Tongue (tissue), 2 donors: ENCODE data around the gene IQCB1. TPM values are rescaled to one million over a fixed set of nuclear protein-coding genes. Genes with fewer than 3 reads are reported as not detected.
"Not testable (repeated sequence)": the region's sequence is repeated elsewhere in the genome, so short reads cannot be mapped to it uniquely, and the experiment has no call there.

ENCODE experiments used
- DNase-seq: peaks from one replicate; pipeline ENCODE4 v3.0.0-alpha.2; 2015
- total RNA-seq: library from RNA; depleted of rRNA; stranded (reverse); fragments of >200 nt; gene quantifications from one replicate; pipeline ENCODE4 v1.2.3, GENCODE V29; 2014

The IQCB1 gene, protein sequence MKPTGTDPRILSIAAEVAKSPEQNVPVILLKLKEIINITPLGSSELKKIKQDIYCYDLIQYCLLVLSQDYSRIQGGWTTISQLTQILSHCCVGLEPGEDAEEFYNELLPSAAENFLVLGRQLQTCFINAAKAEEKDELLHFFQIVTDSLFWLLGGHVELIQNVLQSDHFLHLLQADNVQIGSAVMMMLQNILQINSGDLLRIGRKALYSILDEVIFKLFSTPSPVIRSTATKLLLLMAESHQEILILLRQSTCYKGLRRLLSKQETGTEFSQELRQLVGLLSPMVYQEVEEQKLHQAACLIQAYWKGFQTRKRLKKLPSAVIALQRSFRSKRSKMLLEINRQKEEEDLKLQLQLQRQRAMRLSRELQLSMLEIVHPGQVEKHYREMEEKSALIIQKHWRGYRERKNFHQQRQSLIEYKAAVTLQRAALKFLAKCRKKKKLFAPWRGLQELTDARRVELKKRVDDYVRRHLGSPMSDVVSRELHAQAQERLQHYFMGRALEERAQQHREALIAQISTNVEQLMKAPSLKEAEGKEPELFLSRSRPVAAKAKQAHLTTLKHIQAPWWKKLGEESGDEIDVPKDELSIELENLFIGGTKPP
- total RNA-seq: 24.7 TPM

DNA sequence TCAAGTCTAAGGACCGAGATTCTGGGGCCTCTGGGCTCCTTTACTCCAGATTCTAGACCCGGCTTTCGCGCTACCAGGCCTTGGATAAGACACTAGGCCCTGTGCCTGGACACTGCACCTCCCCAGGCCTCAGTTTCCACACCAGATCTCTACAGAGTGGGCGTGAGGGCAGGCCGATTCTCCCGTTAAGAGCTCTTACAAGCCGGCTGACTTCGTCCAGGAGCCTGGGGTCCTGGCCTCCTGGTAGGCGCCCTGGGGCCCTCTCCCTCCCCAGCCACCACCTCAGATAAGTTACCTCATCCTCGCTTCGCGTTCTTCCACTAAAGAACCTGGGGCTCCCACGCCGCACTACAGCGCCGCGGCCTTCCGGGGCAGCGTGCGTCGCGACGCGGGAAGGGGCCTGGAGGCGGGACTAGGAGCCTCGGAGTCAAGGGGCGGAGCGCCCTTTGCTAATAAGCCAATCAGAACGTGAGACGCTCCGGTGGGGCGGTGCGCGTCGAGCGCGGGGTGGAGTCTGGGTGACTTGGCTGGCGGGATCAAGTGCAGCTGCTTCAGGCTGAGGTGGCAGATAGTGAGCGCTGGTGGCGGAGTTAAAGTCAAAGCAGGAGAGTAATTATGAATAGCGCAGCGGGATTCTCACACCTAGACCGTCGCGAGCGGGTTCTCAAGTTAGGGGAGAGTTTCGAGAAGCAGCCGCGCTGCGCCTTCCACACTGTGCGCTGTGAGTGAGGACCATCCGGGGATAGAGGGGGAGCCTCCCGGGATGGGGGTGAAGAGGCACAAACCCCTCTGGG lies at the start of gene IQCB1, which contains the start of gene EAF2:
IQCB1 (minus strand) TSS at position 390 of the 794 bp plus-strand sequence. CDS start 6,100 bp downstream, outside the sequence.
EAF2 (plus strand) TSS at position 539 of the 794 bp plus-strand sequence; CDS start at position 616, 77 bp downstream.
- peak; percentile 98 for DNase-seq

DNA sequence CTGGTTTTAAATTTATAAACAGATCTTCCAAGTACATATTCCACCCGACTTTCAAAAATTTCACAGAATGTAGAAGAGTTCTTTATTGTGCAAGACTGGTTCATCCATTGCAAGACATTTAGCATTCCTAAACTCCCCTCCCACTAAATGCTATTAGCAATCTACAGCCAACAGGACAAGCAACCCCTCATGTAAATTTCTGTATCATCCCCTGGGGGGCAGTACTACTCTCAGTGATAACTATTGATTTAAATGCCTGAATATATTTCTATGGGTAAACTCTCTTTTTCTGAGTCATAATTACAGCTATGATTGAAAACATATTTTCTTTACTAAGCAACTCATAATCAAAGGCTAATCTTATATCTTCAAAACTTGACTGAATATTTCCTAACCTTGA lies 48.6 kb upstream of the IQCB1 start:
- peak; percentile 8 for DNase-seq

DNA sequence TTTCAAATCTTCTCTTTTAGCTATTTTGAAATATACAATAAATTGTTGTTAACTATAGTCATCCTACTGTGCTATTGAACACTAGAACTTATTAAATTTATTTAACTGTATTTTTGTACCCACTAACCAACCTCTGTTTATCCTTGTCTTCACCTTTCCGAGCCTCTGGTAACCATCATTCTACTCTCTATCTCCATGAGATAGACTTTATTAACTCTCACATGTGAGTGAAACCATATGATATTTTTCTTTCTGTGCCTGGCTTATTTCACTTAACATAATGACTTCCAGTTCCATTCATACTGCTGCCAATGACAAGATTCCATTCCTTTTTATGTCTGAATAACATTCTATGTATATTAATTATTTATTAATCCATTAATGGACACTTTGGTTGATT lies 43.6 kb upstream of the IQCB1 start:
- no peak for DNase-seq

DNA sequence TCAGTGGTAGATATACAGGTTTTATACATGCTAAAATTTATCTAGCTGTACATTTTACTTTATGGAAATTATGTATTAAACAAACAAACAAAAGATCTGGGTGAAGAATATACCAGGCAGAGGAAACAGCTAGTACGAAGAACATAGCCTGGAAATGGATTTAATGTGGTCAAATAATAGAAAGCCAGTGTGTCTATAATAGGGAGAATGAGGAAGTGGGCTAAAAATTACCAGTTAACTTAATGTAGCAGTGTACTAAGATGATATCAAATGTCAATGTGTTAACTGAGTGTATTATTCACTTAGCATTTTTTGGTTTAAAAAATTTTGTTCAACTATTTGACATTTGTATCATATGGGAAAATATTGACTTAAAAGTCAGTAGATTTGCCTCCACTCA lies 36.6 kb upstream of the IQCB1 start:
- DNase-seq: no peak

DNA sequence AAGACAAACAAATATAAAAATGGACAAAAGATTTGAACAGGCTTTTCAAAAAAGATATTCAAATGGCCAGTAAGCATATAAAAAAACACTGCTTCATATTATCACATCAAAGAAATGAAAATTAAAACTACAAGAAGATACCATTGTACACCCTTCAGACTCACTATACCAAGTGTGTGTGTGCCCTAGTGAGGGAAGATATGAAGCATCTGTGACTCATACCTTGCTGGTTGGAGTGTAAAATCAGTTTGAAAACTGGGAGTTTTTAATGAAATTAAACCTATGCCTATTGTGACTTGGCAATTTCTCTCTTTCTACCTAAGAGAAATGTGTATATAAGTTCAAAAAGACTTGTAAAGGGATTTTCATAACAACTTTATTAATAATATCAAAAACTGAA lies 35.9 kb upstream of the IQCB1 start:
- DNase-seq: no peak

DNA sequence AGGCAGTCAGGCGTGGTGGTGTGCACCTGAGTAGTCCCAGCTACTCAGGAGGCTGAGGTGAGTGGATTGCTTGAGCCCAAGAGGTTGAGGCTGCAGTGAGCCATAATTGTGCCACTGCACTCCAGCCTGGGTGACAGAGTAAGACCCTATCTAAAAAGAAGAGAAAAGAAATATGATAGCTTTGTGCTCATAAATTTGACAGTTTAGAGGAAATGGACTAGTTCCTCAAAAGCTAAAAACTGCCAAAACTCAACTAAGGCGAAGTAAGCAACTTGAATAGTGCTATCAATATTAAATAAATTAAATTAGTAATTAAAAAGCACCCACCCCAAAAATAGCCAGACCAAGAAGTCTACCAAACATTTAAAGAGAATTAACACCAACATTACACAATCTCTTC lies 34.9 kb upstream of the IQCB1 start:
- no peak for DNase-seq

DNA sequence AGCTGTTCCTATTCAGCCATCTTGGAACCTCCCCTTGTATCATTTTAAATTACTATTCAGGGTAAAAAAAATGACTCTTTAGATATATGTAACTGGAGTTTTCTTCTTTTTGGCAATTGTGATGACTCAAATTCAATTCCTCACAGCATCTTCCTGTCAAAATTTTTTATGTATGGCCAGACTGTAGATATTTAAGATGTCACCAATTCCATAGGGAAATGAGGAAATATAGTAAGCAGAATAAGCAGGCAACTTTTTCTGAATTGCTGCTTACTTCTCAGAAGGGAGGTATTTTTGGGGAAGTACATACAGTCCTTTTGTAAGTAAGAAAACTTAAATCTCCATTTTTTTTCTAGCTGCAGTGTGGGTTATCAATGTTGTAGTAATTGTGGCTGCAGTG lies 28.9 kb upstream of the IQCB1 start:
- no peak for DNase-seq

DNA sequence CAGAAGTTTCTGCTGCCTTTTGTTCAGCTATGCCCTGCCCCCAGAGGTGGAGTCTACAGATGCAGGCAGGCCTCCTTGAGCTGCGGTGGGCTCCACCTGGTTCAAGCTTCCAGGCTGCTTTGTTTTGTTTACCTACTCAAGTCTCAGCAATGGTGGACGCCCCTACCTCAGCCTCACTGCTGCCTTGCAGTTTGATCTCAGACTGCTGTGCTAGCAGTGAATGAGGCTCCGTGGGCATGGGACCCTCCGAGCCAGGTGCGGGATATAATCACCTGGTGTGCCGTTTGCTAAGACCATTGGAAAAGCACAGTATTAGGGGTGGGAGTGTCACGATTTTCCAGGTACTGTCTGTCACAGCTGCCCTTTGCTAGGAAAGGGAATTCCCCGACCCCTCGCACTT lies 28.4 kb upstream of the IQCB1 start:
- not testable (repeated sequence) for DNase-seq

DNA sequence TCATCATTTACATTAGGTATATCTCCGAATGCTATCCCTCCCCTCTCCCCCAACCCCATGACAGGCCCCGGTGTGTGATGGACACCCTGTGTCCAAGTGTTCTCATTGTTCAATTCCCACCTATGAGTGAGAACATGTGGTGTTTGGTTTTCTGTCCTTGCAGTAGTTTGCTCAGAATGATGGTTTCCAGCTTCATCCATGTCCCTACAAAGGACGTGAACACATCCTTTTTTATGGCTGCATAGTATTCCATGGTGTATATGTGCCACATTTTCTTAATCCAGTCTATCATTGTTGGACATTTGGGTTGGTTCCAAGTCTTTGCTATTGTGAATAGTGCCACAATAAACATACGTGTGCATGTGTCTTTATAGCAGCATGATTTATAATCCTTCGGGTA lies 22.9 kb upstream of the IQCB1 start:
- not testable (repeated sequence) for DNase-seq

DNA sequence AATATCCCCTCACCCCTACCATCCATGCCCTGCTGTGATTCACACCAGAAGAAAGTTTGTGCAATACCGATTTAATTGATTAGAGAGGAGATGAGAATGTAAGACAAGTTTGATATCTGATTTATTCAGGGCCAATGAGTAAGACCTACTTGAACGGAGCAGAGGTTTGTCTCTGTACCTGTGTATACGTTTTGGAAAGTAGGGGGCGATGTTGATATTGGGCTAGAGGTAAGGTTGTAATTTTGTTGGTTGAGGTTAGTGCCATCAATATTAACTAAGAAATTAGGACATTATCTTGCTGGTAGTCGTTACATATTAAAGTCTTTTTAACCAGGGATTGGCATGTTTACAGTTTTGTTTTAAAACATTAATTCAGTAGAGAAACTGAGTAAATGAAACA lies 20.7 kb upstream of the IQCB1 start:
- peak; percentile 6 for DNase-seq

DNA sequence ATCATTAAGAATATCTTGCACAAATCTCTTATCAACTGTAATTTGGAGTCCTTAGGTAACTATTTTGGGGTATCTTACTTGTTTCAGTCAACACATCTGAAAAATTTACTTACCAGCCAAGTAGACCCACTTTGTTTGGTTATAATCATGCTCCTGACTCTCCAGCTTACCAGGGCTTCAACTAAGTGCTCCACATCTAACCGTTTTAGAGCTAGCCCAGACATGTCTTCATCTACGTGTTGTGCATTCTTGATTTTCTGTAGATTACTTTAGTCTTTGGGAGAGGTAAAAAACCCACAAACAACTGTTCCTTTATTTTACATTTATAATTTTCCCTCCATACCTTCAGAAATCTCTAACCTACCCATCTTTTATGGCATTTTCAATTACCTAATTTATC lies 17.4 kb upstream of the IQCB1 start:
- DNase-seq: no peak

DNA sequence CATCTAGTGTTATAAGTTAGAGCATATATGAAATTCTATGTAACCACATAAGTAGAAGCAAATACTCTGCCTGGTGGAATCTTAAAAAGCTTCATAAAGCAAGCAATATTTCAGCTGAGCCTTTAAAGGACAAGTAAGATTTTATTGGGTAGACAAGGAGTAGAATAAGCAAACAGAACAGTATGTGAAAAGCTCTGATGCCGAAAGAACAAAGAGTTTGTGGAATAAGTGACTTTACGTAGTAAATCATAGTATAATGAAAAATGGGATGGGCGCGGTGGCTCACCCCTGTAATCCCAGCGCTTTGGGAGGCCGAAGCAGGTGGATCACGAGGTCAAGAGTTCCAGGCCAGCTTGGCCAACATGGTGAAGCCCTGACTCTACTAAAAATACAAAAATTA lies 10.0 kb upstream of the IQCB1 start:
- DNase-seq: no peak

DNA sequence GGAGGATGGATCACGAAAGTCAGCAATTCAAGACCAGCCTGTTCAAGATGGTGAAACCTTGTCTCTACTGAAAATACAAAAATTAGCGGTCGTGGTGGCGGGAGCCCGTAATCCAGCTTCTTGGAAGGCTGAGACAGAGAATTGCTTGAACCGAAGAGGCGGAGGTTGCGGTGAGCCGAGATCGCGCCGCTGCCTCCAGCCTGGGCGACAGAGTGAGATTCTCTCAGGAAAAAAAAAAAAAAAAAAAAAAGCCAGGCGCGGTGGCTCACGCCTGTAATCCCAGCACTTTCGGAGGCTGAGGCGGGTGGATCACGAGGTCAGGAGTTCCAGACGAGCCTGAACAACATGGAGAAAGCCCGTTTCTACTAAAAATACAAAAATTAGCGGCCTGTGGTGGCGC lies 5.1 kb upstream of the IQCB1 start:
- DNase-seq: no peak

DNA sequence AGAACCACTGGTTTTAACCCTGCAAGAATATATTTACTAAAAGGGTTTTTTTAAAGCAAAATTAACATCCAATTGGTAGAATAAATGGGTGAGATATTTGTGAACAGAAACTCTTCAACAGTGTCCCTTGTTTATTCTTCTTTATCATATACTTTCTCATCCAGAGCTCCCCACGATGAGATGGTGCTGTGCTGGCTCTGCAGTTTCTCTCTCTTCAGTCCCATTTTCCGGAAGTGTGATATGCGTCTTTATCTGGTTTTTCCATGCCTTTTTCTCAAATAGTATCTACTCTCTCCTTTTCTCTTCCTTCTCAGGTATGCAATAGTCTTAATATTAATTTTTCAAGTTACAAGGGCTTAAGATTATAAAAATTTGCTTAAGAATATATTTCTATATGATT lies 1.6 kb upstream of the IQCB1 start:
- no peak for DNase-seq

DNA sequence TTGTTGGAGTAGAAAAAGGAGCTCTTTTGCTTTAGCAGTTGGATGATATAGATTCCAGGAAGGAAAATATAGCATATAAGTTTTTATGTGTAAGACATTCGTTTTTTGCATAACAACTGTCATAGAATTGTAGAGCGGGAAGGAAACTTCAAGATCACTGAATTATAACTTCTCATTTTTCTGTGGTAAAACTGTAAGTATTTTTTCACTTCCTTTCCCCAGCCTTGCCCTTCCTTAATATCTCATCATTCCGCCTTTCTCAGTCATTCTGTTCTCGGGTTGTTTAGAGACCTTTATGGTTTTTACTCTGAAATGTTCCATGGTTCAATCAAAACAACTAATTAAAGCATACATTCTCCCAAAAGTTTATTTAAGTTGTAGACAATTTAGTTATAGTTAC lies 1.2 kb upstream of the IQCB1 start:
- DNase-seq: no peak

DNA sequence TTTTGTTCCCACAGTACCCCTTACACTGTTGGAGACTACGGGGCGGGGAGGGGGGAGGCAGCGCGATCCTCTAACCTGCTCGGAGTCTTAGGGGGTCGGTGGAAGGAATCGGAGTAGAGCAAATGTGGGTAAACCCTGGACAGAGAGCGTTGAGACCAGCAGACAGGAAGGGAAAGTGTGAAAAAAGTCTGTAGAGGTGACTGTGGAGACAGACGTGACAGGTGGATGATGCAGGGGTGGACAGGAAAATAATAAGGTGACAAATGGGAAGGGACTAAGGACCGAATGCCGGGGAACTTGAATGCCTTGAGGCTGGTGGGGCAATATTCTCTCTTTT lies 573 bp upstream of the IQCB1 start:
- DNase-seq: no peak

DNA sequence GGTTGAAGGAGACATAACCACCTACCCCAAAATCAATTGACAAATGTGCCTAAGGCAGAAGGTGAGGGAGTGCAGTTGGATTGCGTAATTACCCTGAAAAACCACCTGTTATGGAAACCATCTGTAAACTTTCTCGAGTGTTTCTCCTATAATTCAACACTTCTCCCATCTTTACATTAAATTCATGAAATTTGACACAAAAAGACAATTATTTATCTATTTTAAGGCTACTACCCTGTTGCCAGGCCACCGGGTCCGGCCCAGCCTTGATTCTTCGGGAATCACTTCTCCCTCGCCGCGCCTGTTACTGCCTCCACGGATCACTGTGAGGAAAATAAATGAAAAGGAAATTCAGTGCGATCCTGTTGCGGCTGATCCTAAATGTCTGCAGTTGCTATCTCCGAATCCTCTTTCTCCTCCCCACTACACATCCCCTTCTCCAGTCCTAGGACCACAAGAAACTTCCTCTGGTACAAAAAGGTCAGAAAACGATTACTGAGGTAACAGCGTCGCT lies 646 bp downstream of the IQCB1 start:
- DNase-seq: peak; percentile 44

DNA sequence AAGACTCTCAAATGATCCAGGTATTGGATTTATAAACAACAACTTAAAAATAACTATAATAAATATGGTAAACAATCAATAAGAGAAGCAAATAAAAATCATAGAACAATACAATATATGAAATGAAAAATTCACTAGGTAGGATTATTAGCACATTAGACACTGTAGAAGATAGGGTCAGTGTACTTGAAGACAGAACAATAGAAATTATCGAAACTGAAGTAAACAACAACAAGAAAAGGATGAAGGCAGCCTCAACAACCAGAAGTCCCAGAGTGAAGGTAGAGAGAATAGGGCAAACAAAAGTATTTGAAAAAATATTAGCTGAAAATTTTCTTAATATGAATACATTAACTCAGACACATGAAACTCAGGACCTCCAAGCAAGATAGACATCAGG lies 11.9 kb downstream of the IQCB1 start:
- DNase-seq: no peak

DNA sequence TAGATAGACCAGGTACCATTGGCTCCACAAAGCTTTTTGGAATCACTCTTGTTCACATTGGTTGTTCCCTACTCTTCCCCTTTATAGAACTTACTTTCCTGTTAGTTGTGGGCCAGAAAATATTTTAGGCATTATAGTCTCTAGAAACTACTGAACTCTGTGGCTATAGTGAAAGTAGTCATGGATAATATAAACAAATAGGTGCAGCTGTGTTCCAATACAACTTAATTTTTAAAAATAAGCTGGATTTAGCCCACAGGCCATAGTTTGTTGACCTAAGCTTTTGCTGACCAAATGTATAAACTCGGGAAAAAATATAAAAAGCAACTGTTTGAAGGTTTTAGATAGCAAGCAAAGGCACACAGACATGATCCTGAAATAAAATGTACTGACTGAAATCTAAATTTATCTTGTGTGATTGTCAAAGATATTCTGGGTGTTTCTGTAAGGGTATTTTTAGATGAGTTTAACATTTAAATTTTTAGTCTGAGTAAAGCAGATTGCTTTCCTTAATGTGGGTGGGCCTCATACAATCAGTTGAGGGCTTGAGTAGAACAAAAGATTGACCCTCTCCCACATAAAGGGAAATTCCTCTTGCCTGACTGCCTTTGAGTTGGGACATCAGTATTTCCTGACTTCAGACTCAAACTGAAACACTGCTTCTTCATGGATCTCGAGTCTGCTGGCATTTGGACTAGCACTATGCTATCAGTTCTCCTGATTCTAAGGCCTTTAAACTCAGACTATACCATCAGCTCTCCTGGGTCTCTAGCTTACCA lies 13.2 kb downstream of the IQCB1 start:
- no peak for DNase-seq

DNA sequence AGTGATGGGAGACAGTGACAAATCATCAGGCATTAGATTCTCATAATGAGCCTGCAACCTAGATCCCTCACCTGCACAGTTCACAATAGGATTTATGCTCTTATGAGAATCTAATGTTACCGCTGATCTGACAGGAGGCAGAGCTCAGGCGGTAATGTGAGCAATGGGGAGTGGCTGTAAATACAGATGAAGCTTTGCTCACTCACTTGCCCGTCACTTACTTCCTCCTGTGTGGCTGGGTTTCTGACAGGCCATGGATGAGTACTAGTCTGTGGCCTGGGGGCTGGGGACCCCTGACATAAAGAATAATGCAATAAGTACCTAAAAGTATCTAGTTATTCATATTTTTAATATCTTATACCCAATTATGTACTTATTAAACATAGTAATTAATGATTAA lies 15.6 kb downstream of the IQCB1 start:
- DNase-seq: no peak

DNA sequence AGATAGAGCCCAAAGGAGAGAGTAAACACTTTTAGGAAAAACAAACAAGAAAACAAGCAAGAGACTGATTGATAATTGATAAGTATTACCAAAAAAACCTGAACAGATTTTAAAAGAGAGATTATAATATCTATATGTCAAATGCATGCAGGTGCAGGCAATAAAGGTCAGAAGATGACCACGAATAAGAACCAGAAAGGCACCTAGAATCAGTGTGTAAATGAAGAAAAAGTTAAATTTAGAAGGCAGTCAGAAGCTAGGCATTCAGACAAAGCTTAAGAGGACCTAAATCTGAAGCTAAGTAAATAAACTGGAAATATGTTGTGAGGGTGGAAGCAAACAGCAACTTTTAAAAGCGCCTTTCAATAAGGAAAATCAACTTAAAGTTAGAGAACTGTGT lies 16.3 kb downstream of the IQCB1 start:
- no peak for DNase-seq

DNA sequence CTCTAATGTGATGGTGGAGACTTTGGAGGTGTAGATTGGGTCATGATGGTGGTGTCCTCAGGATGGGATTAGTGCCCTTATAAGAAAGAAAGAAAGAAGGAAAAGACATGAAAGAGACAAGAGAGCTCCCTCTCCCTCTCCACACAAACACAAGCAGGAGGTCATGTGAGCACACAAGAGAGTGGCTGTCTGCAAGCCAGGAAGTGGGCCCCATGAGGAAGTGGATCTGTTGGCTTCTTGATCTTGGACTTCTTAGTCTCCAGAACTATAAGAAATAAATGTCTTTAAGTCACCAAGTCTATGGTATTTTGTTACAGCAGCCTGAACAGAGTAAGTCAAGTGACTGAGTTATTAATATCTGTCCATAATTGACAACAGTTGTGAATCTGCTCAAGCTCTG lies 17.1 kb downstream of the IQCB1 start:
- DNase-seq: no peak
